ENCODE measurements around the gene OSBPL1A. TPM values are rescaled to one million over a fixed set of nuclear protein-coding genes. Genes with fewer than 3 reads are reported as not detected.

The OSBPL1A gene
- polyA plus RNA-seq, 1 of the 3 experiments (the other 2 are of a cell fraction) = 21.3 TPM

GRCh38 chr18:24187689-24188088, 209.9 kb downstream of the OSBPL1A start:
- Histone ChIP-seq H3F3A (replicated peaks; ENCODE audit: insufficient read depth) (peaks cover 7% of the 10 kb centered on the region), H4K20me1 (ENCODE audit: insufficient read depth) (no peaks in the 10 kb centered on the region), H3K4me1 (ENCODE audit: control insufficient read depth in 1 of 2, insufficient read depth in 2 of 2, low read depth in 1 of 2, low read length in 1 of 2) (peaks cover 3 to 9% of the 10 kb centered on the region in 2 experiments; a peak in 3 of 4 replicates), H2AFZ (ENCODE audit: low read depth) (no peak overlapping the region), H3K4me3 (ENCODE audit: low read depth in 2 of 2, low read length in 1 of 2) (no peak overlapping the region), H3K36me3 (replicated peaks in 1 of 2; ENCODE audit: control insufficient read depth in 1 of 2, insufficient read depth in 2 of 2, low read length in 1 of 2) (no peaks in the 10 kb centered on the region), H3K9me3 (no peaks in the 10 kb centered on the region), H3K27me3 (ENCODE audit: insufficient read depth) (no peaks in the 10 kb centered on the region), H3K27ac (ENCODE audit: low read depth in 2 of 2, low read length in 1 of 2) (no peak overlapping the region), H3K9me2 (no peaks in the 10 kb centered on the region), H3K79me2 (ENCODE audit: insufficient read depth) (no peaks in the 10 kb centered on the region), H3K4me2 (no peak overlapping the region), H3K9ac (no peak overlapping the region)
- POLR2A ChIA-PET = no interaction called here
- 89% methylated on average over 1 of the region's 1 CpG for WGBS (ENCODE audit: low lambda C conversion rate)
- no peak for DNase-seq
- CTCF ChIA-PET = interaction anchor here (0.7 to 3.3 kb wide), 3 partner anchors 8 to 171 kb away, joined by 3 to 19 read pairs (median 4); no protein-coding TSS in a partner anchor
- TF ChIP-seq ELF1 (IDR thresholded peaks at IDR 0.05) (no peak), USF1 (IDR thresholded peaks at IDR 0.05; ENCODE audit: borderline replicate concordance, low read depth) (no peak), FOXJ3 (CRISPR knock-in tag; IDR thresholded peaks at IDR 0.05) (no peak), FOXM1 (IDR thresholded peaks at IDR 0.05; ENCODE audit: low read depth) (no peak), ZBTB33 (IDR thresholded peaks at IDR 0.05; ENCODE audit: borderline replicate concordance, low read depth) (no peak), PBX3 (IDR thresholded peaks at IDR 0.05) (no peak), RAD21 (IDR thresholded peaks at IDR 0.05; ENCODE audit: low read length) (no peak)

- no peak for TF ChIP-seq GATA2 (CRISPR knock-in tag; IDR thresholded peaks at IDR 0.05)
- TF ChIP-seq JUND (IDR thresholded peaks at IDR 0.05) = no peak
- no peak for TF ChIP-seq USF2 (IDR thresholded peaks at IDR 0.05; ENCODE audit: borderline replicate concordance, low read depth, low read length)
- no peak for TF ChIP-seq ZBTB33 (IDR thresholded peaks at IDR 0.05; ENCODE audit: borderline replicate concordance, low read depth)
- TF ChIP-seq ELF1 (IDR thresholded peaks at IDR 0.05) = no peak
- TF ChIP-seq MEF2A (IDR thresholded peaks at IDR 0.05; ENCODE audit: borderline replicate concordance, low read depth) = no peak
- TF ChIP-seq RAD21 (IDR thresholded peaks at IDR 0.05; ENCODE audit: low read length) = no peak
- TF ChIP-seq POLR2AphosphoS5 (IDR thresholded peaks at IDR 0.05; ENCODE audit: low read depth, low read length) = no peak
- TF ChIP-seq GABPA (IDR thresholded peaks at IDR 0.05; ENCODE audit: low read depth) = no peak
- no peak for TF ChIP-seq CHD2 (IDR thresholded peaks at IDR 0.05; ENCODE audit: low read length, partially characterized antibody)
- no peak for TF ChIP-seq TEAD4 (IDR thresholded peaks at IDR 0.05; ENCODE audit: borderline replicate concordance, insufficient read depth)
- no peak for TF ChIP-seq USF1 (IDR thresholded peaks at IDR 0.05; ENCODE audit: borderline replicate concordance, low read depth)
- no peak for TF ChIP-seq MAX (IDR thresholded peaks at IDR 0.05; ENCODE audit: low read depth)
- no peak for TF ChIP-seq SIN3A (IDR thresholded peaks at IDR 0.05; ENCODE audit: borderline replicate concordance, low read depth, low read length)
Observed at GRCh38 chr18:24187049-24187448, 210.6 kb downstream of the OSBPL1A start.

More at GRCh38 chr18:24187049-24187448, 210.6 kb downstream of the OSBPL1A start:
- Histone ChIP-seq H3K4me3 (ENCODE audit: low read depth in 2 of 2, low read length in 1 of 2) (no peak overlapping the region), H3K27ac (ENCODE audit: low read depth in 2 of 2, low read length in 1 of 2) (no peak overlapping the region), H3F3A (replicated peaks; ENCODE audit: insufficient read depth) (peaks cover 7% of the 10 kb centered on the region), H3K9me3 (no peaks in the 10 kb centered on the region), H3K9me2 (no peaks in the 10 kb centered on the region), H3K4me1 (ENCODE audit: control insufficient read depth in 1 of 2, insufficient read depth in 2 of 2, low read depth in 1 of 2, low read length in 1 of 2) (peaks cover 3 to 9% of the 10 kb centered on the region in 2 experiments; a peak in 3 of 4 replicates), H3K9ac (no peak overlapping the region), H4K20me1 (ENCODE audit: insufficient read depth) (no peaks in the 10 kb centered on the region), H2AFZ (ENCODE audit: low read depth) (no peak overlapping the region), H3K79me2 (ENCODE audit: insufficient read depth) (no peaks in the 10 kb centered on the region), H3K27me3 (ENCODE audit: insufficient read depth) (no peaks in the 10 kb centered on the region), H3K4me2 (no peak overlapping the region), H3K36me3 (replicated peaks in 1 of 2; ENCODE audit: control insufficient read depth in 1 of 2, insufficient read depth in 2 of 2, low read length in 1 of 2) (no peaks in the 10 kb centered on the region)
- CTCF ChIA-PET = interaction anchor here (1.2 to 3.3 kb wide), 2 partner anchors 10 to 172 kb away, joined by 4 to 19 read pairs; no protein-coding TSS in a partner anchor
- 95% methylated on average over 5 of the region's 5 CpGs for WGBS (ENCODE audit: low lambda C conversion rate)
- POLR2A ChIA-PET = no interaction called here
- DNase-seq = no peak

All from SK-N-SH (cell line).